NOMO-1 treated with dmso at 0.1 percent for 144 hours (cell line): Measurements from ENCODE around the gene ESPL1.
"Not testable (repeated sequence)": the region's sequence is repeated elsewhere in the genome, so short reads cannot be mapped to it uniquely, and the experiment has no call there.

Experiments used
- DNase-seq: peaks from one replicate; lab custom pipeline; 2025; ENCODE audit not compliant: unreplicated experiment; lab: John Stamatoyannopoulos, UW

ESPL1 gene

GRCh38 chr12:53297106-53297505 lies 29.0 kb downstream of the ESPL1 start:
- DNase-seq = not testable (repeated sequence)

- peak; percentile 53 for DNase-seq
These were observed 30.1 kb downstream of the ESPL1 start for GRCh38 chr12:53298164-53298563.

DNA sequence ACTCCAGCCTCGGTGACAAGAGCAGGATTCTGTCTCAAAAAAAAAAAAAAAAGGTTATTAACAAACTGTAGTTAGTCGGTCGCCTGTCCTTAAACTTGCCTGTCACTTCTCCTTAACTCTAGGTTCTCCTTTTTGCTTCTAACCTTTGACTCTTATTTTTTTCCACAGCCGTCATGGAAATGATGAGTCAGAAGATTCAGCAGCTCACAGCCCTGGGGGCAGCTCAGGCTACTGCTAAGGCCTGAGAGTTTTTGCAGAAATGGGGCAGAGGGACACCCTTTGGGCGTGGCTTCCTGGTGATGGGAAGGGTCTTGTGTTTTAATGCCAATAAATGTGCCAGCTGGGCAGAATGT lies 31.0 kb downstream of the ESPL1 start:
- DNase-seq = peak; percentile 97

- peak; percentile 76 for DNase-seq
These were observed 31.5 kb downstream of the ESPL1 start, which contains the start of gene MYG1 for GRCh38 chr12:53299454-53300180. Gene MYG1, plus strand, starts transcription at chr12:53299695. Its CDS starts 43 bp downstream, at chr12:53299738.

DNA sequence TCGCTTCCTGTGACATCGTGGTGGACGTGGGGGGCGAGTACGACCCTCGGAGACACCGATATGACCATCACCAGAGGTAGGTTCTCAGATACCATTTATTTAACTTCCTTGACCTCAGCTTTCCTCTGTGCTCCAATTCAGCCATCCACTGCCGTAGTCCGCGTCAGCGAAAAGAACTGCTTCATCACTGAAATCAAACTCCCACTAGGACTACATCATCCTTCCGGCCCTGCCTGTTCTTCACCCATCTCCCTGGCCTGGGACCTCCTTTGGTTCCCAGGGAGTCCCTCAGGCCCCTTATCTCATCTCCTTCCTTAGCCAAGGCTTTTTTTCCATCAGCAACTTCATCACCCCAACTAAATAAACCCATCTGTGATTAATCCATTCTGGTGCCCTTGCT lies 32.1 kb downstream of the ESPL1 start:
- DNase-seq = no peak

- DNase-seq = no peak
These were observed 34.8 kb downstream of the ESPL1 start for GRCh38 chr12:53302903-53303302.

DNA sequence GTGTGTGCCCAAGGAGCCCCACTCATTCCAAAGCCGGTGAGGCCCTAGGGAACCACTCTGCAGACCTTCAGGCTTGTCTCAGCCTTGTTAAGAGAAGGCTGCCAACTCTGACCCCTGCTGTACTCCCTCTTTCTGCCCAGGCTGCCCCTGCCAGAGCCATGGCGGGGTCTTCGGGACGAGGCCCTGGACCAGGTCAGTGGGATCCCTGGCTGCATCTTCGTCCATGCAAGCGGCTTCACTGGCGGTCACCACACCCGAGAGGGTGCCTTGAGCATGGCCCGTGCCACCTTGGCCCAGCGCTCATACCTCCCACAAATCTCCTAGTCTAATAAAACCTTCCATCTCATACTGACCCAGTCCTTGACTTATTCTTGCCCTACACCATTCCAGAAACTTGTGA lies 38.7 kb downstream of the ESPL1 start:
- DNase-seq = no peak

GRCh38 chr12:53308276-53308675 lies 40.2 kb downstream of the ESPL1 start:
- DNase-seq = no peak

- no peak for DNase-seq
These were observed 45.9 kb downstream of the ESPL1 start for GRCh38 chr12:53313996-53314395.

- no peak for DNase-seq
These were observed 52.5 kb downstream of the ESPL1 start for GRCh38 chr12:53320352-53321195.

DNA sequence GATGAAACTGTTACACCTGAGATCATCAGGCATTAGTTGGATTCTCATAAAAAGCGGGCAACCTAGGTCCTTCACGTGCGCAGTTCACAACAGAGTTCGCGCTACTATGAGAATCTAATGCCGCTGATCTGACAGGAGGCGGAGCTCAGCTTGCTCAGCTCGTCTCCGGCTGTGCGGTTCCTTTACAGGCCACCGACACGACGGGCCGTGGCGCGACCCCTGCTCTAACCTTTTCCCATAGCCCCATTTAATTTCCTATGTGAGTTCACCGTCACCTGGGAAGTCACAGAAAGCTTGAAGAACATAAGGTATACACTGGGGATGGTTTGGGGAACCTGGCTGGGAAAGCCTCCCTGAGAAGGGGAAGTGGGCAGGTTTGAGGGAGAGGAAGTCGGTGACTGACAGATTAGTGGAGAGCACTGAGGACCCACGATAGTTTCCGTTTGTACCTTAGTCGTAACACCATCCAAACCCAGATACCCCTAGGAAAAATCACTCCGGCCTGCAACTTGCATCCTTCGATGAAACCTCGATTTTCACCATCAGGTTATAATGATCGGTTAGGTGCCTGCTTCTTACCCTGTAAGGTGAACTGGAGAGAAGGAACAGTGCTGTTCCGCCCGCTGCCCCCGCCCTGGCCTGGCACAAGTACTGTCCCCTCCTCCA lies 56.1 kb downstream of the ESPL1 start:
- peak; percentile 58 for DNase-seq

DNA sequence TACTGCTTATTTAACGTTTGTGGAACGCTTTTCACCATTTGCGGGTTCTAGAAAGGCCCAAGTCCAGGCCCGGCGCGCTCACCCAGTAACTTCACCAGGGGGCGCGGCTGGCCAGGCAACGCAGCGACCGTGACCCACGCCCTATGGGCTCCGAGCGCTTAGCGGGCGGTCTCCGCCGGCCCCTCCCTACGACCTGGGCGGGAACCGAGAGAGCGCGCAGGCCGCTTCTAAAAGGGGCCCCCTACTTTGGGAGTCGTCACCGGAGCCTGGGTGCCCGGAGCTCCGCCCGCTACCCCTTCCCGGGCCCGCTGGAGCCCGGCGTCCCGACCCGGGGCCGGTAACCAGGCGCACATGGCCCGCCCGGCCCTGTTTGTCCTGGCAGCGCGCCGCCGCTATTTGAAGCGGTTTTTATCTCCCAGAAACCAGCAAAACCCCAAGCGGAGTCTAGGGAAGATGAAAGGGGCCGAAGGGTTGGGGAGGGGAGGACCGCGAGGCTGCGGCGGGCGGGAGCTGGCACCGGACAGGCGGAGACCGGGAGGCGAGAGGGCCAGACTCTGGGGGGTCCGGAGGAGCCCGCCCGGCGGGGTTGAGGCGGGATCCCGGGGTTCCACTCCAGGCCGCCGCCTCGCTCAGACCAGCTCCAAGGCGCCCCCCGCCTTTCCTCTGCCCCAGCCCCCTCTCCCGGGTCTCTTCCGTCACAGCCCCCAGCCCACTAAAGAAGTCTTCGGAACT lies 56.8 kb downstream of the ESPL1 start:
- DNase-seq = peak; percentile 89

GRCh38 chr12:53325511-53326061 lies 57.5 kb downstream of the ESPL1 start:
- DNase-seq = no peak

GRCh38 chr12:53326460-53327185 lies 58.5 kb downstream of the ESPL1 start:
- no peak for DNase-seq

DNA sequence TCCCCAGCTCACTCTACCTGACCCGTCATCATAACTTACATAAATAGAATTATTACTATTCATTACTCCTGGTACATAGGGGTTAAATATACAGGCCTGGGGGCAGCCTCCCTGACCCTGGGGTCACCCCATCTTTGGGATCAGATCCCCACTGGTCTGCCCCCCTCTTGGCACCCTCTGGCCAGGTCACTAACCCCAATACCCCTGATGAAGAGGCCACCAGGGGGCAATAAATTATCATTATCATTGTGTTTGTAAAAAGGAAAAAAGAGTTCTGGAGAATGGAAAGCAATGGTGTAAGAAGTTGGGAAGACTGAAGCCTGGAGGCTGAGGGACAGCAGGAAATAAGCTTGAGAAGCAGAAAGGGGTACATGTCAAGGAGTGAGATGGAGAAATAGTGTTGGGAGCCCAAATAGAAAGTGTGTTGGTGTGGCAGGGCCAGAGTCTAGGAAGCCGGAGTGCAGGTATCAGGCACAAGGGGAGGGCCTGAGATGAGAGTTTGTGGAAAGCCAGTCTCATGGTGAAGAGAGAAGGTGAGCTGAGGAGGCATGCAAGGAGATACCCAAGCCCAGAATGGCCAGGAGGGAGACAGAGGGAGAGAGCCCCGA lies 59.4 kb downstream of the ESPL1 start:
- DNase-seq = no peak

DNA sequence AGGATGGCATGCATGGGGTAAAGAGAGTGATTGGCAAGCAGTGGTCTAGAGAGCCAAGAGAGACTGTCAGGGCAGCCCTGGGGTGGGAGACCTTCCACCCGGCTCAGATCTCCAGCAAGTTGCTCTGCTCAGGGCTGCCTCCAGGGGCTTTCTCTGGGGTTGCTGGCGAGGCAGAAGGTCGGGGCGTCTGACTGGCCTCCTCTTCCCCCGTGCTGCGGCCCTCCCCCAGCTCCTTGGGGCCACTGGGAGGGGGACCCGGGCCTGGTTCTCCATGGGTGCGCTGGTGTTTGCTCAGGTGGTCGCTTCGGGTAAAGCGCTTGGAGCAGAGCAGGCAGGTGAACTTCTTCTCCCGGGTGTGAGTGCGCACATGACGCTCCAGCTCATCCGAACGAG lies 59.9 kb downstream of the ESPL1 start:
- no peak for DNase-seq

GRCh38 chr12:53330671-53331070 lies 62.6 kb downstream of the ESPL1 start:
- DNase-seq = no peak

DNA sequence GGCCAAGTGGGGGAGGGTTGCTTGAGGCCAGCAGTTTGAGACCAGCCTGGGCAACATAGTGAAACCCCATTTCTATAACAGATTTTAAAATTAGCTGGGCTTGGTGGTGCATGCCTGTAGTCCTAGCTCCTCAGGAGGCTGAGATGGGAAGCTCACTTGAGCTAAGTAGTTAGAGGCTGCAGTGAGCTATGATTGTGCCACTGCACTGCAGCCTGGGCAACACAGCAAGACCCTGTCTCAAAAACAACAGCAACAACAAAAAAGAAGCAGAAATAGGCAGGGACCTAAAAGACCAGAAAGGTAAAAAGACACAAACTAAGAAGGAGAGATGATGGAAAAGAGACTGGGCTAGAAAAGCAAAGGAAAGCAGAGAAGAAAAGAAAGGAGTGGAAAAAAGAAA lies 64.2 kb downstream of the ESPL1 start:
- not testable (repeated sequence) for DNase-seq

- no peak for DNase-seq
These were observed 64.6 kb downstream of the ESPL1 start for GRCh38 chr12:53332744-53333143.

DNA sequence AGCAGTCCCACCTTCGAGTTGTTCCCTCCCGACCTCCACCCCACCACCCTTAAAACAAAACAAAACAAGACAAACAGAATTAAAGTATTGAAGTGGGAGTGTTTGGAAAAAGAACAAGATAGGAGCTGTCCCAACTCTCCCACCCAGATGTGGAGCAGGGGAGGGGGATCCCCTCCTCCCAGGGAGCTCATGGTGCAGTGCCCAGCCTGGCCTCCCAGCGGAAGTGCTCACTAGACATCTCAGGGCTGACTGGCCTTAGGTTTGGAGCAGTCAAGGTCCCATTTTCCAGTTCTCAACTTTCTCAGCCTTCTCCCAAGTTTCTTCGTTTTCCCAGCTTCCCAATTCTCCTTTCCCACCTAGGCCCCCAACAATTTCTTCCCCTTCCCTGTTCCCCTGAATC lies 65.2 kb downstream of the ESPL1 start:
- DNase-seq = no peak
